Femur (tissue), 1 donor: Measurements from ENCODE around the gene PKNOX1.
"Not testable (repeated sequence)": the region's sequence is repeated elsewhere in the genome, so short reads cannot be mapped to it uniquely, and the experiment has no call there.

ENCODE experiments used
- DNase-seq: peaks from one replicate; pipeline ENCODE4 v3.0.0-alpha.2; 2017

PKNOX1 gene

GRCh38 chr21:42956824-42957630 is 17.3 kb upstream of the PKNOX1 start:
- no peak for DNase-seq

- DNase-seq: not testable (repeated sequence)
Observed at GRCh38 chr21:42958122-42958521, 16.2 kb upstream of the PKNOX1 start.

GRCh38 chr21:42959728-42960127 is 14.6 kb upstream of the PKNOX1 start:
- no peak for DNase-seq

- no peak for DNase-seq
Observed at GRCh38 chr21:42962380-42963007, 11.9 kb upstream of the PKNOX1 start.

GRCh38 chr21:42964086-42964485 is 10.3 kb upstream of the PKNOX1 start:
- no peak for DNase-seq

GRCh38 chr21:42964546-42965210 is 9.7 kb upstream of the PKNOX1 start:
- no peak for DNase-seq

GRCh38 chr21:42965211-42965560 is 9.2 kb upstream of the PKNOX1 start:
- no peak for DNase-seq

GRCh38 chr21:42967616-42968015 is 6.7 kb upstream of the PKNOX1 start:
- DNase-seq: not testable (repeated sequence)

GRCh38 chr21:42969193-42969600 is 5.2 kb upstream of the PKNOX1 start:
- no peak for DNase-seq

GRCh38 chr21:42970946-42971653 is 3.3 kb upstream of the PKNOX1 start:
- DNase-seq: no peak

- no peak for DNase-seq
Observed at GRCh38 chr21:42971897-42972275, 2.5 kb upstream of the PKNOX1 start.

- DNase-seq: no peak
Observed at GRCh38 chr21:42973309-42973990, 912 bp upstream of the PKNOX1 start.

- DNase-seq: peak; percentile 82
Observed at GRCh38 chr21:42974832-42975820, 764 bp downstream of the PKNOX1 start.

- DNase-seq: no peak
Observed at GRCh38 chr21:42975886-42976608, 1.7 kb downstream of the PKNOX1 start.

GRCh38 chr21:42980312-42981213 is 6.2 kb downstream of the PKNOX1 start:
- no peak for DNase-seq

GRCh38 chr21:42981214-42981523 is 6.8 kb downstream of the PKNOX1 start:
- no peak for DNase-seq

GRCh38 chr21:42981862-42982261 is 7.5 kb downstream of the PKNOX1 start:
- DNase-seq: no peak

- DNase-seq: no peak
Observed at GRCh38 chr21:42983103-42983502, 8.7 kb downstream of the PKNOX1 start.

- DNase-seq: no peak
Observed at GRCh38 chr21:42983869-42984268, 9.5 kb downstream of the PKNOX1 start.
